Suprapubic skin (tissue), 4 donors: ENCODE results near the gene GGNBP2.

Experiments used
- EP300 ChIP-seq: sonication (generic); formaldehyde crosslinking; IDR thresholded peaks from one replicate; pipeline ENCODE4 v1.6.1; 2017; ENCODE audit warnings: antibody characterized with exemption
- POLR2A ChIP-seq, 2 donors: fragments of 450-650 bp; IDR thresholded peaks; one replicate each; pipeline ENCODE4 v1.6.1; 2017; ENCODE audit warnings: antibody characterized with exemption in 2 of 2, mild to moderate bottlenecking in 2 of 2, moderate library complexity in 2 of 2
- POLR2AphosphoS5 ChIP-seq, 3 donors: sonication (generic); formaldehyde crosslinking; IDR thresholded peaks; one replicate each; pipeline ENCODE4 v1.6.1; 2017; ENCODE audit warnings: antibody characterized with exemption in 3 of 3
- TF ChIP-seq, protein P1 (sequence below), 2 donors: fragments of 200-600 bp in 1 of 2; fragments of 450-650 bp in 1 of 2; sonication (generic) in 1 of 2; IDR thresholded peaks; one replicate each; pipeline ENCODE4 v1.5.1; 2016 to 2019; ENCODE audit warnings: antibody characterized with exemption in 2 of 2, mild to moderate bottlenecking in 1 of 2, moderate library complexity in 1 of 2

DNA sequence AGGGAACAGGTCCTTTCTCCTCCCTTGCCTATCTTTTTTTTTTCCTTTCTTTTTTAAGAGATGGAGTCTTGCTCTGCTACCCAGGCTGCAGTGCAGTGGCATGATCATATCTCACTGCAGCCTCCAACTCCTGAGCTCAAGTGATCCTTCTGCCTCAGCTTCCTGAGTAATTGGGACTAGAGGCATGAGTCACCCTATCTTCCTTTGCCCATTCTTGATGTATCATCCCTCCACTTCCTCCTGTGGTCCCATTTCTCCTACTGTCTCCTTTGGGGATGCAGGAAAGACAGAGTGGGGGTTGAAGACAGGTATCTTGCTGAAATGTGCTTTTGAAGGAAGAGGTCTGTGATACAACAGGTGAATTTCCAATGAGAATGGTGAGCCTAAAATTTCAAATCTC is 15.6 kb upstream of the GGNBP2 start:
- TF ChIP-seq POLR2AphosphoS5 (IDR thresholded peaks at IDR 0.05) = no peak
- TF ChIP-seq, protein P1, sequence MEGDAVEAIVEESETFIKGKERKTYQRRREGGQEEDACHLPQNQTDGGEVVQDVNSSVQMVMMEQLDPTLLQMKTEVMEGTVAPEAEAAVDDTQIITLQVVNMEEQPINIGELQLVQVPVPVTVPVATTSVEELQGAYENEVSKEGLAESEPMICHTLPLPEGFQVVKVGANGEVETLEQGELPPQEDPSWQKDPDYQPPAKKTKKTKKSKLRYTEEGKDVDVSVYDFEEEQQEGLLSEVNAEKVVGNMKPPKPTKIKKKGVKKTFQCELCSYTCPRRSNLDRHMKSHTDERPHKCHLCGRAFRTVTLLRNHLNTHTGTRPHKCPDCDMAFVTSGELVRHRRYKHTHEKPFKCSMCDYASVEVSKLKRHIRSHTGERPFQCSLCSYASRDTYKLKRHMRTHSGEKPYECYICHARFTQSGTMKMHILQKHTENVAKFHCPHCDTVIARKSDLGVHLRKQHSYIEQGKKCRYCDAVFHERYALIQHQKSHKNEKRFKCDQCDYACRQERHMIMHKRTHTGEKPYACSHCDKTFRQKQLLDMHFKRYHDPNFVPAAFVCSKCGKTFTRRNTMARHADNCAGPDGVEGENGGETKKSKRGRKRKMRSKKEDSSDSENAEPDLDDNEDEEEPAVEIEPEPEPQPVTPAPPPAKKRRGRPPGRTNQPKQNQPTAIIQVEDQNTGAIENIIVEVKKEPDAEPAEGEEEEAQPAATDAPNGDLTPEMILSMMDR (IDR thresholded peaks at IDR 0.05) = no peak
- no peak for TF ChIP-seq EP300
- no peak for TF ChIP-seq POLR2A (IDR thresholded peaks at IDR 0.05)
